WTC11 (cell line): Measurements from ENCODE around the gene INVS. TPM values are rescaled to one million over a fixed set of nuclear protein-coding genes. Genes with fewer than 3 reads are reported as not detected.

ENCODE experiments used
- ATAC-seq: fragments of 200-7000 bp; cut with Tn5 transposase; 2 replicates; pipeline ENCODE4 v1.10.0; 2021; ENCODE audit warnings: mild to moderate bottlenecking, moderate library complexity
- CTCF ChIA-PET: fragments of 300-600 bp; sonication (Branson Sonifier 250); formaldehyde crosslinking; loops from one replicate; lab custom pipeline; 2021; ENCODE audit warnings: antibody characterized with exemption; lab: Charles Lee
- POLR2A ChIA-PET: fragments of 350-600 bp; sonication (Branson Sonifier 250); formaldehyde crosslinking; loops from one replicate; lab custom pipeline; 2021; ENCODE audit warnings: antibody characterized with exemption; lab: Charles Lee
- DNase-seq: peaks from one replicate; pipeline ENCODE4 v3.0.0; 2021; ENCODE audit warnings: low spot score
- H3K27ac Mint-ChIP-seq: 2 replicates; pipeline ENCODE4 v1.8.0; 2021; ENCODE audit warnings: mixed read lengths
- H3K27me3 Mint-ChIP-seq: 2 replicates; pipeline ENCODE4 v1.8.0; 2021; ENCODE audit warnings: low read depth, mild to moderate bottlenecking, moderate library complexity, mixed read lengths
- H3K36me3 Mint-ChIP-seq: 2 replicates; pipeline ENCODE4 v1.8.0; 2021; ENCODE audit warnings: mixed read lengths
- H3K4me1 Mint-ChIP-seq: 2 replicates; pipeline ENCODE4 v1.8.0; 2022; ENCODE audit warnings: mixed read lengths
- H3K4me3 Mint-ChIP-seq: 2 replicates; pipeline ENCODE4 v1.8.0; 2021; ENCODE audit warnings: mild to moderate bottlenecking, moderate library complexity, mixed read lengths
- H3K9me3 Mint-ChIP-seq: 2 replicates; pipeline ENCODE4 v1.8.0; 2021; ENCODE audit warnings: mixed read lengths
- AR ChIP-seq: fragments of 250-450 bp; sonication (Bioruptor Pico); IDR thresholded peaks from 2 replicates; pipeline ENCODE4 v1.9.0; 2021; ENCODE audit warnings: mild to moderate bottlenecking
- CBFB ChIP-seq: sonication (generic); formaldehyde crosslinking; IDR thresholded peaks from 2 replicates; pipeline ENCODE4 v1.8.1; 2022; ENCODE audit warnings: mild to moderate bottlenecking, low read depth, missing genetic modification reagents
- ELF4 ChIP-seq: sonication (generic); formaldehyde crosslinking; IDR thresholded peaks from 2 replicates; pipeline ENCODE4 v1.8.1; 2022; ENCODE audit warnings: low read depth, mild to moderate bottlenecking, moderate library complexity, missing genetic modification reagents
- EMX1 ChIP-seq: fragments of 250-450 bp; sonication (Bioruptor Pico); IDR thresholded peaks from 2 replicates; pipeline ENCODE4 v1.8.0; 2021; ENCODE audit warnings: mild to moderate bottlenecking
- MYBL2 ChIP-seq: sonication (generic); formaldehyde crosslinking; IDR thresholded peaks from 2 replicates; pipeline ENCODE4 v1.8.1; 2023; ENCODE audit warnings: mild to moderate bottlenecking, moderate library complexity, missing genetic modification reagents
- NFE2L1 ChIP-seq: sonication (generic); formaldehyde crosslinking; IDR thresholded peaks from 2 replicates; pipeline ENCODE4 v1.8.1; 2023; ENCODE audit warnings: missing genetic modification reagents
- NR1H2 ChIP-seq: sonication (generic); formaldehyde crosslinking; IDR thresholded peaks from 2 replicates; pipeline ENCODE4 v1.9.0; 2021; ENCODE audit warnings: mild to moderate bottlenecking, moderate library complexity, missing genetic modification reagents
- PRDM15 ChIP-seq: sonication (generic); formaldehyde crosslinking; IDR thresholded peaks from 2 replicates; pipeline ENCODE4 v1.8.0; 2022; ENCODE audit warnings: missing genetic modification reagents
- PREB ChIP-seq: sonication (generic); formaldehyde crosslinking; IDR thresholded peaks from 2 replicates; pipeline ENCODE4 v1.8.1; 2022; ENCODE audit warnings: mild to moderate bottlenecking, missing genetic modification reagents, moderate library complexity, borderline replicate concordance
- ZNF121 ChIP-seq: sonication (generic); formaldehyde crosslinking; IDR thresholded peaks from 2 replicates; pipeline ENCODE4 v1.8.0; 2023; ENCODE audit warnings: missing genetic modification reagents
- ZNF423 ChIP-seq: fragments of 250-450 bp; sonication (Bioruptor Pico); IDR thresholded peaks from 2 replicates; pipeline ENCODE4 v2.1.2; 2022; ENCODE audit warnings: mild to moderate bottlenecking, moderate library complexity
- ZNF512 ChIP-seq: sonication (generic); formaldehyde crosslinking; IDR thresholded peaks from 2 replicates; pipeline ENCODE4 v1.8.1; 2022; ENCODE audit warnings: missing genetic modification reagents, borderline replicate concordance
- total RNA-seq: library from RNA; stranded (reverse); gene quantifications from 3 replicates; pipeline ENCODE4 v1.2.3, GENCODE V29; 2021
- TF ChIP-seq, protein P1 (sequence below): fragments of 200-600 bp; IDR thresholded peaks from 2 replicates; pipeline ENCODE4 v1.8.0; 2022; ENCODE audit warnings: antibody characterized with exemption
- TF ChIP-seq, protein P2 (sequence below): sonication (generic); formaldehyde crosslinking; IDR thresholded peaks from 2 replicates; pipeline ENCODE4 v1.8.0; 2023; ENCODE audit warnings: missing genetic modification reagents, mild to moderate bottlenecking, borderline replicate concordance
- TF ChIP-seq, protein P3 (sequence below): sonication (generic); formaldehyde crosslinking; IDR thresholded peaks from 2 replicates; pipeline ENCODE4 v1.8.1; 2022; ENCODE audit warnings: low read depth, mild to moderate bottlenecking, moderate library complexity, missing genetic modification reagents, borderline replicate concordance
- TF ChIP-seq, protein P4 (sequence below): sonication (generic); formaldehyde crosslinking; IDR thresholded peaks from 2 replicates; pipeline ENCODE4 v1.8.1; 2023; ENCODE audit warnings: mild to moderate bottlenecking, missing genetic modification reagents

Gene INVS
- total RNA-seq, 1 experiment from 2014 or later: 8.1 TPM

GRCh38 chr9:100098046-100098886 lies 777 bp upstream of the INVS start:
- ChIA-PET POLR2A (no interaction called here), CTCF (interaction anchor here (1.0 to 1.1 kb wide), 2 partner anchors 15 to 274 kb away, joined by 3 read pairs; no protein-coding TSS in a partner anchor)
- Mint-ChIP-seq H3K4me1 (peaks cover 10% of the 10 kb centered on the region), H3K36me3 (no peaks in the 10 kb centered on the region), H3K4me3 (peak overlapping the region; percentile 98), H3K27me3 (no peaks in the 10 kb centered on the region), H3K27ac (peak overlapping the region; percentile 97), H3K9me3 (no peaks in the 10 kb centered on the region)
- DNase-seq (peak; percentile 72), ATAC-seq (peak; percentile 51)
- TF ChIP-seq, protein P1, sequence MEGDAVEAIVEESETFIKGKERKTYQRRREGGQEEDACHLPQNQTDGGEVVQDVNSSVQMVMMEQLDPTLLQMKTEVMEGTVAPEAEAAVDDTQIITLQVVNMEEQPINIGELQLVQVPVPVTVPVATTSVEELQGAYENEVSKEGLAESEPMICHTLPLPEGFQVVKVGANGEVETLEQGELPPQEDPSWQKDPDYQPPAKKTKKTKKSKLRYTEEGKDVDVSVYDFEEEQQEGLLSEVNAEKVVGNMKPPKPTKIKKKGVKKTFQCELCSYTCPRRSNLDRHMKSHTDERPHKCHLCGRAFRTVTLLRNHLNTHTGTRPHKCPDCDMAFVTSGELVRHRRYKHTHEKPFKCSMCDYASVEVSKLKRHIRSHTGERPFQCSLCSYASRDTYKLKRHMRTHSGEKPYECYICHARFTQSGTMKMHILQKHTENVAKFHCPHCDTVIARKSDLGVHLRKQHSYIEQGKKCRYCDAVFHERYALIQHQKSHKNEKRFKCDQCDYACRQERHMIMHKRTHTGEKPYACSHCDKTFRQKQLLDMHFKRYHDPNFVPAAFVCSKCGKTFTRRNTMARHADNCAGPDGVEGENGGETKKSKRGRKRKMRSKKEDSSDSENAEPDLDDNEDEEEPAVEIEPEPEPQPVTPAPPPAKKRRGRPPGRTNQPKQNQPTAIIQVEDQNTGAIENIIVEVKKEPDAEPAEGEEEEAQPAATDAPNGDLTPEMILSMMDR: no peak
- TF ChIP-seq NR1H2 (CRISPR knock-in tag) (no peak), EMX1 (CRISPR knock-in tag) (no peak), AR (no peak), PRDM15 (CRISPR knock-in tag) (no peak), ZNF512 (0 out of 2 replicates have a peak, but pooled peaks have one; percentile 59), NFE2L1 (CRISPR knock-in tag) (0 out of 2 replicates have a peak, but pooled peaks have one; percentile 37), ZNF423 (CRISPR knock-in tag) (no peak), ZNF121 (CRISPR knock-in tag) (peak; percentile 29; the same call in 1 of the 2 replicates), MYBL2 (CRISPR knock-in tag) (no peak), ELF4 (no peak), CBFB (CRISPR knock-in tag) (no peak), PREB (no peak)
- TF ChIP-seq, protein P2, sequence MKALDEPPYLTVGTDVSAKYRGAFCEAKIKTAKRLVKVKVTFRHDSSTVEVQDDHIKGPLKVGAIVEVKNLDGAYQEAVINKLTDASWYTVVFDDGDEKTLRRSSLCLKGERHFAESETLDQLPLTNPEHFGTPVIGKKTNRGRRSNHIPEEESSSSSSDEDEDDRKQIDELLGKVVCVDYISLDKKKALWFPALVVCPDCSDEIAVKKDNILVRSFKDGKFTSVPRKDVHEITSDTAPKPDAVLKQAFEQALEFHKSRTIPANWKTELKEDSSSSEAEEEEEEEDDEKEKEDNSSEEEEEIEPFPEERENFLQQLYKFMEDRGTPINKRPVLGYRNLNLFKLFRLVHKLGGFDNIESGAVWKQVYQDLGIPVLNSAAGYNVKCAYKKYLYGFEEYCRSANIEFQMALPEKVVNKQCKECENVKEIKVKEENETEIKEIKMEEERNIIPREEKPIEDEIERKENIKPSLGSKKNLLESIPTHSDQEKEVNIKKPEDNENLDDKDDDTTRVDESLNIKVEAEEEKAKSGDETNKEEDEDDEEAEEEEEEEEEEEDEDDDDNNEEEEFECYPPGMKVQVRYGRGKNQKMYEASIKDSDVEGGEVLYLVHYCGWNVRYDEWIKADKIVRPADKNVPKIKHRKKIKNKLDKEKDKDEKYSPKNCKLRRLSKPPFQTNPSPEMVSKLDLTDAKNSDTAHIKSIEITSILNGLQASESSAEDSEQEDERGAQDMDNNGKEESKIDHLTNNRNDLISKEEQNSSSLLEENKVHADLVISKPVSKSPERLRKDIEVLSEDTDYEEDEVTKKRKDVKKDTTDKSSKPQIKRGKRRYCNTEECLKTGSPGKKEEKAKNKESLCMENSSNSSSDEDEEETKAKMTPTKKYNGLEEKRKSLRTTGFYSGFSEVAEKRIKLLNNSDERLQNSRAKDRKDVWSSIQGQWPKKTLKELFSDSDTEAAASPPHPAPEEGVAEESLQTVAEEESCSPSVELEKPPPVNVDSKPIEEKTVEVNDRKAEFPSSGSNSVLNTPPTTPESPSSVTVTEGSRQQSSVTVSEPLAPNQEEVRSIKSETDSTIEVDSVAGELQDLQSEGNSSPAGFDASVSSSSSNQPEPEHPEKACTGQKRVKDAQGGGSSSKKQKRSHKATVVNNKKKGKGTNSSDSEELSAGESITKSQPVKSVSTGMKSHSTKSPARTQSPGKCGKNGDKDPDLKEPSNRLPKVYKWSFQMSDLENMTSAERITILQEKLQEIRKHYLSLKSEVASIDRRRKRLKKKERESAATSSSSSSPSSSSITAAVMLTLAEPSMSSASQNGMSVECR (CRISPR knock-in tag): peak; percentile 80; the same call in 1 of the 2 replicates
- TF ChIP-seq, protein P3, sequence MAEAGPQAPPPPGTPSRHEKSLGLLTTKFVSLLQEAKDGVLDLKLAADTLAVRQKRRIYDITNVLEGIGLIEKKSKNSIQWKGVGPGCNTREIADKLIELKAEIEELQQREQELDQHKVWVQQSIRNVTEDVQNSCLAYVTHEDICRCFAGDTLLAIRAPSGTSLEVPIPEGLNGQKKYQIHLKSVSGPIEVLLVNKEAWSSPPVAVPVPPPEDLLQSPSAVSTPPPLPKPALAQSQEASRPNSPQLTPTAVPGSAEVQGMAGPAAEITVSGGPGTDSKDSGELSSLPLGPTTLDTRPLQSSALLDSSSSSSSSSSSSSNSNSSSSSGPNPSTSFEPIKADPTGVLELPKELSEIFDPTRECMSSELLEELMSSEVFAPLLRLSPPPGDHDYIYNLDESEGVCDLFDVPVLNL: no peak
- TF ChIP-seq, protein P4, sequence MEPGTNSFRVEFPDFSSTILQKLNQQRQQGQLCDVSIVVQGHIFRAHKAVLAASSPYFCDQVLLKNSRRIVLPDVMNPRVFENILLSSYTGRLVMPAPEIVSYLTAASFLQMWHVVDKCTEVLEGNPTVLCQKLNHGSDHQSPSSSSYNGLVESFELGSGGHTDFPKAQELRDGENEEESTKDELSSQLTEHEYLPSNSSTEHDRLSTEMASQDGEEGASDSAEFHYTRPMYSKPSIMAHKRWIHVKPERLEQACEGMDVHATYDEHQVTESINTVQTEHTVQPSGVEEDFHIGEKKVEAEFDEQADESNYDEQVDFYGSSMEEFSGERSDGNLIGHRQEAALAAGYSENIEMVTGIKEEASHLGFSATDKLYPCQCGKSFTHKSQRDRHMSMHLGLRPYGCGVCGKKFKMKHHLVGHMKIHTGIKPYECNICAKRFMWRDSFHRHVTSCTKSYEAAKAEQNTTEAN (CRISPR knock-in tag): no peak
